Stimulated activated CD4-positive, alpha-beta T cell treated with anti-CD3 and anti-CD28 coated beads, TNF-alpha, amount 100 ng/mL, for 48 hours (primary cell): ENCODE results near the gene CENPO.
"Not testable (repeated sequence)": the region's sequence is repeated elsewhere in the genome, so short reads cannot be mapped to it uniquely, and the experiment has no call there.

Experiments used
- DNase-seq, 3 donors: peaks; one replicate each; pipeline ENCODE4 v3.0.0-alpha.2; 2020; ENCODE audit warnings: low read depth in 3 of 3

The CENPO gene

DNA sequence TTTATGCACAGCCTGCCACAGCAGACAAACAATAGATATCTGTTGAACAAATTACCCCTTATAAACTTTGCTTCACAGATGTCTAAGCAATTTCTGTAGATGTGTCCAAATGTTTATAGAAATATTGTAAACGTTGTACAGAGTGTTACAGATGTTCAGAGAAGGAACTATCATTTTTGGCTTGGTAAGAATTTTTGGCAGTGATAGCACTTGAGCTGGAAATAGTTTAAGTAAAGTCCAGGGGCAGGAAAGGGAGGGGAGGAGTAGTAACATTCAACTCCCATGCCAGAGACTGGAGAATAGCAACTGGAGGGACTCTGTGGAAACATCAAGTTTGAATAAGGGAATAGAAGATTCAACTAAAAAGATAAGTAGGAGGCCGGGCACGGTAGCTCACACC is 4.4 kb upstream of the CENPO start:
- no peak for DNase-seq

DNA sequence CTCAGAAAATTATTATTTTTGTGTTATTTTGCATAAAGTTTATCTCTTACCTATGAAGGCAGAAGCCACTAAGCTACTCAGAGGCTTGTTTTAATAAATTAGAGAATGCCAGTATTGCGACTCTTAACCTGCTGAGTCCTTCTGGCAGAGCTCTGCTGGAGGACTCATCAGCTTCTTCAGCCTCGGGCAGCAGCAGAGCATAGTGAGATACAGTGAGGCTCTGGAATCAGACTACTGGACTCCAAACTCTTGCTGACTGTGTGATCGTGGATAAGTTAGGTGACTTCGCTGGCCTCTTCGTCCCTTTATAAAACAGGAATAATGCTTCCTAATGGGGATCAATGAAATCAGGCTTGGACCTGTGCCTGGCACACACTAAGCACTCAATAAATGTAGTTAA is 1.8 kb upstream of the CENPO start:
- no peak for DNase-seq

DNA sequence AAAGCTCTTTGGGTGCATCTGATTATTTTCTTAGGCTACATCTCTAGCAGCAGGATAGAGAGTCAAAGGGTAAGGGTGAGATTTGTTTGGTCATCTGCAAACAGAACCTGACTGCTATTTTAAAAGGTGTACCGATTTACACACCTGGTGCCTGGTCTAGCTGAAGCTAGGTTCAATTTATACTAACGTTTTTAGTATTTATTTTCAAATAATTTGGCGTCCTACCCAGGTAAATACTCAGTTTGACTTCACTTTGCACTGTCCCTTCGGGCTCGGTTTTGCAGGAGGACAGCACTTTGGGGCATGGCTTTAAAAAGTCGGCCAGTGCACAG is 717 bp upstream of the CENPO start:
- DNase-seq = no peak

DNA sequence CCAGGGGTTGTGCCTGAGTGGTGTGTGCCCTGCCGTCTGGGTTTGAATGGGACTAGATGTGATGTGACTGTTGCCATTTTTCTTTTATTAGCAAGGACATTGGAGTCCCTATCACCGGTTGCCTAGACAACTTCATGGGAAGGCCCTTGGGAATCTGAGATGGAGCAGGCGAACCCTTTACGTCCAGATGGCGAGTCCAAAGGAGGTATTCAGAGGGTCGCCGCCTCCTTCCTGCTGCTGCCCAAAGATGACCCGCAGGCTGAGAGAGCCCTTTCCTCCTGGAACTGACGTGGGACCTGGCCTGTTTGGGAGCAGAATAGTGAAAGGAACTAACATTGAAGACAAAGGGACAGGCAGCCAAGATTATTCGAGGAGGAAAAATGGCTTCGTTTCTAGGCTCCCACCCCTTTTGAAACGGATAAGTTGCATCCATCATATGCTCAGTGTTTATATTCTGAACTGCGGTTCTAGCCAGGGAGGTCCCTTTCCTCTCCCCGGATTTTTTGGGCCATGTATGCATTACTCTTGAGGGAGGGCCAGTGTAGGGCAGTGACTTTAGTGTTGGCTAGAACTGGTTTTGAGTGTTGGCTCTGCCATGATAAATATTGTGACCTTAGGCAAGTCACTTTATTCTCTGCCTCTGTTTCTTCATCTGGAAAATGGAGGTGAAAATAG is 673 bp downstream of the CENPO start:
- no peak for DNase-seq

DNA sequence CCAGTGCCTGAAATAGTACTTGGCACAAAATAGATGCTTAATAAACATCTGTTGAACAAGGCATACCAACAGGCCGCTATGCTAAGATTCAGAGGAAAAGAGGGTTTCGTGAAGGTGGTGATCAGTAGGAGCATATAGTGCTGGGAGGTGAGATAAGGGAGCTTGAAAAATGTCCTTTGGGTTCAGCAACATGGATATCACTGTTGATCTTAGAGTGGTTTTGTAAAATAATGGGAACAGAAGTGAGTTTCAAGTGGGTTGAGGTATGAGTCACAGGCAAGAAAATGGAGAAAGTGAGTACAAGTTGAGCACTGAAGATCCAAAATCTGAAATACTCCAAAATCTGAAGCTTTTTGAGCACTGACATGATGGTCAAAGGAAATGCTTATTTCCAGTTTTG is 4.4 kb downstream of the CENPO start:
- DNase-seq = no peak

DNA sequence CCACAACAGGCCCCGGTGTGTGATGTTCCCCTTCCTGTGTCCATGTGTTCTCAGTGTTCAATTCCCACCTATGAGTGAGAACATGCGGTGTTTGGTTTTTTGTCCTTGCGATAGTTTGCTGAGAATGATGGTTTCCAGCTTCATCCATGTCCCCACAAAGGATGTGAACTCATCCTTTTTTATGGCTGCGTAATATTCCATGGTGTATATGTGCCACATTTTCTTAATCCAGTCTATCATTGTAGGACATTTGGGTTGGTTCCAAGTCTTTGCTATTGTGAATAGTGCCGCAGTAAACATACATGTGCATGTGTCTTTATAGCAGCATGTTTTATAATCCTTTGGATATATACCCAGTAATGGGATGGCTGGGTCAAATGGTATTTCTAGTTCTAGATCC is 7.3 kb downstream of the CENPO start:
- not testable (repeated sequence) for DNase-seq

DNA sequence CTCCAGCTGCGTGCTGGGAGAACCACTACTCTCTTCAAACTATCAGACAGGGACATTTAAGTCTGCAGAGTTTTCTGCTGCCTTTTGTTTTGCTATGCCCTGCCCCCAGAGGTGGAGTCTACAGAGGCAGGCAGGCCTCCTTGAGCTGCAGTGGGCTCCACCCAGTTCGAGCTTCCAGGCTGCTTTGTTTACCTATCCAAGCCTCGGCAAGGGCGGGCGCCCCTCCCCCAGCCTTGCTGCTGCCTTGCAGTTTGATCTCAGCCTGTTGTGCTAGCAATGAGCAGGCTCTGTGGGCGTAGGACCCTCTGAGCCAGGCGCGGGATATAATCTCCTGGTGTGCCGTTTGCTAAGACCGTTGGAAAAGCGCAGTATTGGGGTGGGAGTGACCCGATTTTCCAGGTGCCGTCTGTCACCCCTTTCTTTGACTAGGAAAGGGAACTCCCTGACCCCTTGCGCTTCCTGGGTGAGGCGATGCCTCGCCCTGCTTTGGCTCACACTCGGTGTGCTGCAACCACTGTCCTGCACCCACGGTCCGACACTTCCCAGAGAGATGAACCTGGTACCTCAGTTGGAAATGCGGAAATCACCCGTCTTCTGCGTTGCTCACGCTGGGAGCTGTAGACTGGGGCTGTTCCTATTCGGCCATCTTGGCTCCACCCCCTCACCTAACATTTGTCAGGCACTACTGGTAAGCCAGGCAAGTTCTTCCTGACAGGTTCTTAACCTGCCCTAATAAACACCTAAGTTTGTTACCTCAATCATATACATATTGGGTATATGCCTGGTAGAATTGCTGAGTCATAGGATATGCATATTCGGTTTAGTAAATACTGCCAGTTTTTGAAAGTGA is 12.8 kb downstream of the CENPO start:
- not testable (repeated sequence) for DNase-seq

DNA sequence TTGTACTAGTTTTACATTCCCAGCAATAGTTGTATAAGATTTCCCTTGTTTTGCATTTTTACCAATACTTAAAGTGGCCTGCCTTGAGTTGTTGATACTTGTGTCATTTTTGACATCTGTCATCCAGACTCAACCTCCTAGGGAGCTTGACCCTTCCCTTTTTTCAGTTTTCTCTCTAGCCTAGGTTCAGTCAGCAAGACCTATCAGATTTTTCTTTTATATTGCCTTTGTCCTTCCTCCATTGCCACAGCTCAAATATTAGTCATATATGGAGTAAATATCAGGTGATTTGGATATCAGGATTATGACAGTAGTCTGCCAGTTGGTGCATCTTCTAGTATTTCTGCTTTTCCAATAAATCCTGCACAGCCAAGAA is 13.4 kb downstream of the CENPO start:
- DNase-seq = no peak

DNA sequence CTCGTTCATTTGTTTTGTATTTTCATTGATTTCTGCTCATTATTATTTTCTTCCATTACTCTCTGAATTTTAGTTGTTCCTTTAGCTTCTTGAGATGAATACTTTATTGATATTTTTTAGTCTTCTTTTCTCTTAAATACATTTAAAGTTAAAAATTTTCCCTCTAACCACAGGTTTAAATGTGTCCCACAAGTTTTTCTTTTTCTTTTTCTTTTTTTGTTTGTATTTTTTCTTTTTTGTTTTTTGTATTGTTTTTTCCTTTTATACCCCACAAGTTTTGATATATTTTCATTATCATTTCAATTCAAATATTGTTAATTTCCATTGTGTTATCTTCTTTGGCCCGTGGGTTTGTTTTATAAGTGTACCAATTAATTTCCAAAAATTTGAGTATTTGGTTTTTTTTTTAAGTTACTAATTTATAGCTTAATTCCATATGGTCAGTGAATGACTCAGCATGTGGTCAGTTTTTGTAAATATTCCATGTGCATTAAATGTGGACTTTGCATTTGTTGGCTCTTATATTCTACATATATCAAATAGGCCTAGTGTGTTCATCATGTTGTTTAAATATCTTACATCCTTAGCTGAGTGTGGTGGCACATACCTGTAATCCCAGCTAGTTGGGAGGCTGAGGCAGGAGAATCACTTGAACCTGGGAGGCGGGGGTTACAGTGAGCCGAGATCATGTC is 16.2 kb downstream of the CENPO start:
- no peak for DNase-seq

DNA sequence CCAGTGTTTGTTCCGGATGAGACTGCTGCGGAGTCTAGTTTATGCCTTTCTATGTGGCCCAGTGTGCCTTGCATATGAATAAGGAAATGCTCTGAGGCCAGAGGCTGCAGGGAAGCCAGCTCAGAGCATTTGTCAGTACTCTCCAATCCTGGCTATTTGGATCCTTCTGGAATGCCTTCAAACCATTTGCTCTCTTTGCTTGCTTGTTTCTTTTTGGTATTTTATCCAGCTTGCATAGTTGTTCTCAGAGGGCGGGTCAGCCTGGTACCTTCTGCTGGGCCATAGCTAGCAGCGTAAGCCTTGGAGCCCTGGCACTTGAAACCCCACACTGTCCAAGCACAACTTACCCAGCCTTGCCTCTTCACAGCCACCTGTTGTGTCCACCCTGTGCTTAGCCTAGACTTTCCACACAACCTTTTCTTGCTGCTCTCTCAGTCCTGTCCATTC is 20.5 kb downstream of the CENPO start:
- no peak for DNase-seq

DNA sequence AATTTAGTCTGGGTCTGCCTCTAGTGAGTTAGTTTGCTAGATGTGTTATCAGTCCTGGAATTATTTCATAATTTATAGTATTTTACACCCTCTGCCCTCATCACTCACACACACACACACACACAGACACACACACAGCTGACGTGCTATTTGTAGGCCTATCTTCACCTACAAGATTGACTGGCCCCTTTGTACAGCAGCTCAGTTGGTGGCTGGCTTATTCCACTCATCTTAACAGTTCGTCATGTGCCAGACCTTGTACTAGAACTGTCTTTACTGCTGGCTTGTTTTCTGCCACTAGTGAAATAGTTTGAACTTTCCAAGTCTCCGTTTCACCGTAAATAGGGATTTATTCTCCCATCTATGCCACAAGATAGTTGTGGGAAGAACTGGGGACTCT is 21.3 kb downstream of the CENPO start:
- no peak for DNase-seq

DNA sequence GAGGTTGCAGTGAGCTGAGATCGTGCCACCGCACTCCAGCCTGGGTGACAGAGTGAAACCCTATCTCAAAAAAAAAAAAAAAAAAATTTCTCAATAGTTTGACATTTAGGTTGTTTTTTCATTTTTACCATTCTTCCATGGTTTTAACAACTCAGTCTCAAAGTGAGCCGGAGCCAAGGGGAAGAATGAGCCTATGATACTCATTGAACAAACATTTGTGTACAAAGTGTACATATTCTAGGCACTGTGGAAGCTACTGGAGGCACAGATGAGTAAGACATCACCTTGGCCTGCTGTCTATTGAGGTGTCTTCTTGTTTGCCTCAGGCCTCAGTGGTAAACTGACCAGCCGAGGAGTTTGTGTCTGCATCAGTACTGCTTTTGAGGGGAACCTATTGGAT is 21.9 kb downstream of the CENPO start:
- DNase-seq = no peak

DNA sequence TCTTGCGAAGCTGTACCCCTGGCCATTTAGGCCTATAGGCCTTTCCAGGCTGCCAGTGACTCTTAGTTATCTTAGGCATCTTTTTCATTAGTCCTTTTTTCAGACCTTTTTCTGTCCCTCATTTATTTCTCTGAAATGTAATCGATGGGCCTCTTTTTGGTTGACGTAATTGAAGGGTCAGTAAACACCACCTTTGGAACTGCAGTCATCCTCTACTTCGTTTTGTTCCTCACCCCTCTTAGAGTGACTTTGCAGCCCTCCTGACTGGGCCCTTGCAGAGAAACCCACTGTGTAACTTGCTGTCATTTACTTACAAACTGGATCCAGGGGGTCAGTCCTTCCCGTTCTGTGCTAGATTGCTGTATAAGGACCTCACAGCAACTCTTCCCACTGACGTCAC is 23.2 kb downstream of the CENPO start:
- DNase-seq = no peak

DNA sequence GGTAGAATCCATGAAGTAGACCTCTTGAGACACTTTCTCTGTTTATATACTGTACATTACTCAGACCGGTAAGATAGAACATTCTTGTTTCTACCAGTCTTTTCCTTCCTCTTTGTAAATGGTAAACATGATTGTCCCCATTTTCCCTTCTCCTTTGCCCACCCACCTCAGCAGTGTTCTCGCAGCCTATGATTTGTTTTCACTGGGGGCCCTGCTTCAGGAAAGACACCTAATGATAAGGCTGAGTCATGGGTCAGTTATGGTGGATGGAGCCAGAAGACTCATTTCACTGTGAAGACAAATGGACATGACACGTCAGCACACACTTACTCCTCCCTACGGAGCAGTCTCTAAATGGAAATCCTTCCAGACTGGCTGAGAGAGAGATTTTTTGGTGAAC is 23.7 kb downstream of the CENPO start:
- no peak for DNase-seq

DNA sequence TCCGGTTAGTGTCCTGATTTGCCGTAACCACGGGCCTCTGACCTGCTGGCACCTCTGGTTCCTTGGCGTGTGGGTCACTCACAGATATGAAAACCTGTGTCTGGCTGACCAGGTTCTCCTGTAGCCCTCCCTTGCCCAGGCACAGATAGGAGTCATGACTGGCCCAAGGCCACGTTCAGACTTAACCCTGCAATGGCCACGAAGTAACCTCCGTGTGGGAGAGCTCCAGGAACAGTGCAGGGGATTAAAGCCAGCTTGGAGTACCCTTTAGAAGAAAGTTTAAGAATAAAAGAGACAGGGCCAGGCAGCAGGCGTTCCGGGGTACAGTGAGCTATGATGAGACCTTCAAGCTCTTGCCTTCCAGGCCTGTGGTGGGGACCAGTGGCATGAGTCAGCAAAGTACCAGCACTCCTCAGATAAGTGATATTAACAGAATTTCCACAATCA is 25.5 kb downstream of the CENPO start:
- no peak for DNase-seq

DNA sequence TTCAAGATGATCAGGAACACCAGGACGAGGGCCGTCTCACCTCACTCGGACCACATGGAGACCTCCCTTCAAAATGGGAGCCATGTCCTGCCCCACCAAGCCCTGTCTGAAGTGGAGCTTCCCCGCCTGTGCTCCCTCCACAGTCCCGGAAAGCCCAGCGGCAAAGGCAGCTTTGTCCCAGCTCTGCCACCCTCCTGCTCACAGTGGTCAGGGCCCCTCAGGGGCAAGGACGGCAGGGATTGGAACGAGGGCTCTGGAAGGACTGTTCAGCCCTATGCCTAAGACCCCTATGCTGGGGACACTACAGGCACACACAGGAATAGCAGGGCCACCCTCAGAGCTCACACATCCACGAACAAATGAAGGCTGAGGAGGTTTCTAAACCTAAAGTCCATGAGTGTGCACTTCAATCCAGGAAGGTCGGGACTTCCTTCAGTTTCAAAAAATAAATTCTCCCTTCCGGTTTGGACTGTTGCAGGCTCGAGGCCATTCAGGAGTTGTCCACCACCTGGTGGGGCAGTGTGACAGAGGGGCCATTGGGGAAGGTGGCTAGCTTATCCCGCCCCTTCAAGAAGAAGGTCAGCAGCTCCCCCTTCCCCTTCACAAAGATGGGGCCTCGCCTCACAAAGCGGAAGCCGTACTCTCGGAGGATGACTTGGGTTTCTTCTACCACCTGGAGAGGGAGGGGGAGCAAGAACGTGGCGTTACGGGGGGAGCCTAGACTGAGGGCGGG is 26.4 kb downstream of the CENPO start:
- no peak for DNase-seq

DNA sequence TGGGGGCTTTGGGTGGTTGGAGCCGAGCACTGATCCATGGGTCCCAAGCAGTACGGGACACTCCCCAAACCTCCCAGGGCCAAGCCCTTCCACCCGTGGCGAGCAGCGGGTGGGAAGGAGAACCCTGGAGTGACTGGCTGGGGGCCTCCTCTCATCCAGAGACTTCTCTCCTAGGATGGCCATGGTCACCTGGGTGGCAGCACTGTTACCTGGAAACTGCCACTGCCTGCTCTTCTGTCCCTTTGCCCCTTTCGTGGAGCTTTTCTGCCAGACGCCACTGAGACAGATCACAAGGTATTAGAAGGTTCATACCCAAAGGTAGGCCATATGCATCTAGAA is 26.9 kb downstream of the CENPO start:
- DNase-seq = no peak

DNA sequence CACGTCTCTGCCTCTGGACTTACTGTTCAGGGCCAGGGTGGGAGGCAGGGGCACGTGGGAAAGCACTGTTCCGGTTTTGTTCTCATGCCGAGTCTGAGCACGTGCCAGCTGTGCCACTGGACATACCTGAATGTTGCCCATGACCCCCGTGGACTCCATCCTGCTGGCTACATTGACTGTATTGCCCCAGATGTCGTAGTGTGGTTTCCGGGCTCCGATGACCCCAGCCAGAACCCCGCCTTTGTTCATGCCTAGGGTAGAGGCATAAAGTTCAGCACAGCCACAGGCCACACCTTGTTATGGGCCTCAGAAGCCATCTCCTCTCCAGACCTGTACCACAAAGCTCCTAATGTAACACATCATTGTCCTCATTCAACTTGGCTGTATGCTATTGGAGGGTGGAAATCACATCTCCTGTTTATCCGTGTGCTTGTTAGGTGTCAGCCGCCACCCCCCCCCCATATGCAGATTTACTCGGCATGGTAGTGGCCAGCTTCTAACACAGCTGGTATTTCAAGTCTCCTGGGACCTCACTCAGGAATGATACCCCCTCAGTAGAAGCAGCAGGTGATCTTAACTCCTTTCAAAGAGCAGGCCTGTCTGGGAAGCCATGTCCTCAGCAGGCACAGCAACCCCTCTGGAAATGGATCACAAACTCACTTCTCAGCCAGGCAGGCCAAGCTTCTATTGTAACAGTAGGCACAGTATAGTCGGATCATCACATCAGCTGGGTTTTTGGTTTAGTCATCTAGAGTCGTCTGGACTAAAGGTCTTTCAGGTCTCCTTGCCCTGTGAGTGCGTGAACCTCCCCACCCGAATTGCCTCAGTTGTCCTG is 27.6 kb downstream of the CENPO start:
- no peak for DNase-seq

DNA sequence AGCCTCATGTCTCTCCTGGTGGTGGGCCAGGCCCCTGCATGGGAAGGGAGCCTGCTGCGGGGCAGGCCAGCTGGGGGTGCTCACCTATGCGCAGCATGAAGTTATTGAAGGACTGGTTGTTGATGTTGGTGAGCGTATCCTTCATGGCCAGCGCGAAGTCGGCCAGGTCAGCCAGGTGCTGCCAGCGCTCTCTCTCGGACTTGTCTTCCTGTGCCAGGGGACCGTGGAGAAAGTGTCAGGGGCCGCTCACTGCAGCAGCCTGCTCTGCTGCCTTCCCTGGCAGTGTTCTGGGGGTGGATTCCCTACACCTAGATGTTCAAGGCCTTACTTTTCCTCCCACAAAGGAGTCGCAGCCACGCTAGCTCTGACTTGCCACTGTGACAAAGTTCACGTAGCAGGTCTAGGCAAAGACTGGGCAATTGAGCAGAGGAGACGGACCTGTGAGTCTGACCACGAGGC is 28.2 kb downstream of the CENPO start:
- DNase-seq = no peak

DNA sequence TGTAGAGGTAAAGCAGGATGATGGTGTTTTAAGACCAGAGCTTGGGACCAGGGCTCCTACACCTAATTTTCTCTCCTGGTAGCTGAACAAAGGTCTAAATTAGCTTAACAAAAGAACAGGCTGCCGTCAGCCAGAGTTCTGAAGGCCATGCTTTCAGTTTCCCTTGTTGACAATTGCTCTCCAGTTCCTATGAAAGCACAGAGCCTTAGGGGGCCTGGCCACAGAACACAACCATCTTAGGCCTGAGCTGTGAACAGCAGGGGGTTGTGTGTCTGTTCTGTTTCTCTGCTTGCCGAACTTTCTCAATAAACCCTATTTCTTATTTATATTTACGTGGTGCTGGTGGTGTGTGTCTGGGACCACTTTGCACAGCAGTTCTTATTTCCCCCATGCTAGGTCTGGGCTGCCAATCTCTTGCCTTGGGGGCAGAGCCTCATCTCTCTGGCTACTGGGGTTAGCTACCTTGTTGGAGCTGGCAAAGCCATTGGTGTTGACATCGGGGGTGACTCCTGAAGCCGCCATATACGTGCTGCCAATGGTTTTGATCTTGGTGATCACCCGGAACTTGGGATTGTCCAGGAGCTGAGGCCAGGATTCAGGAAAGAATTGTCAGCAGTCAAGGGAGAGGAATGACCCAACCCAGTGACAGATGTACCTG is 29.0 kb downstream of the CENPO start:
- no peak for DNase-seq

DNA sequence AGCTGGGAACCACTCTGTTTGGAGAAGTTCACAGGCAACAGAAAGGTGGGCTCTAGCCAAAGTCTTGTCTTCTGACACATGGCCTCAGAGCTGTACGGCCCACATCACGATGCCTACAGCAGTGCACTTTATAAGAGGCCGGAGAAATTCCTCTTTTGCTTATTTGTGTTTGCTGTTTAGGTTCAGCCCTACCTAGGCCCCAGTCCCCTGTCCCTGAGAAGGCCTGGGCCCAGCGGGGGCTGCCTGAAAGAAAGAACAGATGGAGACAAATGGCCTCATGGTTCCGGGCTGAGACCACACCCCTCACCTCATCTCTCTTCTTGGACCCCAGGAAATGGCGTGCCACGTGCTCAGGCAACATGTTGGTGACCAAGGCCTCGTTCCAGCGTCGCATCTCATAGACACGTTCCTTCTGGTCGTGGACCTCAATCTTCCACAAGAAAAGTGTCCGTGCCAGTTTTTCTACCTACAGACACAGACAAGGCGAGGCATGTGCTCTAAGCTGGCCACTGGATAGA is 30.9 kb downstream of the CENPO start:
- DNase-seq = no peak
